Daoy (cell line): ENCODE measurements around the gene GSTO1. TPM values are rescaled to one million over a fixed set of nuclear protein-coding genes. Genes with fewer than 3 reads are reported as not detected.

Experiments
- DNase-seq: peaks from one replicate; pipeline ENCODE4 v3.0.0-alpha.2; 2015; ENCODE audit warnings: low read depth
- total RNA-seq: library from RNA; depleted of rRNA; stranded (reverse); fragments of >200 nt; shearing (Covaris generic); gene quantifications from 2 replicates; pipeline ENCODE4 v1.2.3, GENCODE V29; 2014

GSTO1 gene
- total RNA-seq, 1 experiment from 2014 or later: 194 TPM

- DNase-seq: peak; percentile 33
These were observed 20.4 kb downstream of the GSTO1 start for GRCh38 chr10:104274762-104275721.

GRCh38 chr10:104276192-104276591 is 21.5 kb downstream of the GSTO1 start:
- no peak for DNase-seq

GRCh38 chr10:104277785-104278184 is 23.1 kb downstream of the GSTO1 start:
- DNase-seq: no peak

GRCh38 chr10:104279550-104280259 is 25.0 kb downstream of the GSTO1 start:
- DNase-seq: no peak

GRCh38 chr10:104281694-104282093 is 27.0 kb downstream of the GSTO1 start:
- DNase-seq: no peak

GRCh38 chr10:104284846-104285245 is 30.2 kb downstream of the GSTO1 start:
- no peak for DNase-seq

GRCh38 chr10:104286939-104287338 is 32.2 kb downstream of the GSTO1 start:
- DNase-seq: no peak

- DNase-seq: no peak
These were observed 33.7 kb downstream of the GSTO1 start for GRCh38 chr10:104288355-104288754.

- peak; percentile 82 for DNase-seq
These were observed 36.8 kb downstream of the GSTO1 start for GRCh38 chr10:104291439-104291951.

GRCh38 chr10:104293011-104293410 is 38.3 kb downstream of the GSTO1 start:
- no peak for DNase-seq

GRCh38 chr10:104293781-104294321 is 39.2 kb downstream of the GSTO1 start:
- DNase-seq: no peak

GRCh38 chr10:104296687-104297436 is 42.2 kb downstream of the GSTO1 start:
- DNase-seq: no peak

- DNase-seq: peak; percentile 62
These were observed 43.3 kb downstream of the GSTO1 start for GRCh38 chr10:104297697-104298660.

GRCh38 chr10:104299031-104299904 is 44.6 kb downstream of the GSTO1 start:
- no peak for DNase-seq

GRCh38 chr10:104300002-104300735 is 45.5 kb downstream of the GSTO1 start:
- peak; percentile 76 for DNase-seq

GRCh38 chr10:104300736-104301292 is 46.1 kb downstream of the GSTO1 start:
- peak; percentile 91 for DNase-seq

- no peak for DNase-seq
These were observed 47.4 kb downstream of the GSTO1 start for GRCh38 chr10:104301907-104302690.
